IMR-90 (cell line): Measurements from ENCODE around the gene ACP6. TPM values are rescaled to one million over a fixed set of nuclear protein-coding genes. Genes with fewer than 3 reads are reported as not detected.

Experiments used
- ATAC-seq: fragments of 200-7000 bp; cut with Tn5 transposase; 2 replicates; pipeline ENCODE4 v1.9.1; 2020; ENCODE audit warnings: low read depth, mild to moderate bottlenecking, moderate library complexity
- BruUV-seq: library from RNA; stranded (reverse); fragments of 400-500 nt; replicated peaks from 2 replicates; lab custom pipeline; 2021; lab: Mats Ljungman, UMichigan
- CTCF ChIA-PET: fragments of 300-600 bp; formaldehyde crosslinking; extraction: SDS; loops from one replicate; lab custom pipeline; 2021; ENCODE audit warnings: antibody characterized with exemption; lab: Yijun Ruan, JAX
- POLR2A ChIA-PET: fragments of 300-600 bp; sonication (Branson Sonifier 250); formaldehyde crosslinking; loops from one replicate; lab custom pipeline; 2022; ENCODE audit warnings: antibody characterized with exemption; ENCODE audit not compliant: unreplicated experiment; lab: Charles Lee
- DNase-seq: peaks from one replicate; pipeline ENCODE4 v3.0.0; 2013
- H2AFZ ChIP-seq: replicated peaks from 2 replicates; pipeline ENCODE3; 2013; ENCODE audit warnings: low read length, mild to moderate bottlenecking; ENCODE audit not compliant: poor library complexity
- H2AK5ac ChIP-seq: 2 replicates; pipeline ENCODE4 v1.6.1; 2013; ENCODE audit warnings: low read depth, low read length, inconsistent platforms
- H2AK9ac ChIP-seq: replicated peaks from 2 replicates; pipeline ENCODE3; 2013; ENCODE audit warnings: mild to moderate bottlenecking, low read depth, low read length, moderate library complexity; ENCODE audit not compliant: poor library complexity
- H2BK120ac ChIP-seq: 2 replicates; pipeline ENCODE4 v1.6.1; 2013; ENCODE audit warnings: low read depth, low read length, inconsistent platforms
- H2BK15ac ChIP-seq: 3 replicates; pipeline ENCODE4 v1.6.1; 2013; ENCODE audit warnings: low read depth, low read length, inconsistent platforms
- H2BK20ac ChIP-seq: 2 replicates; pipeline ENCODE4 v1.6.1; 2013; ENCODE audit warnings: low read depth, mild to moderate bottlenecking, inconsistent platforms, low read length, moderate library complexity
- H2BK5ac ChIP-seq: 2 replicates; pipeline ENCODE4 v1.6.1; 2013; ENCODE audit warnings: mild to moderate bottlenecking, low read depth, low read length, inconsistent platforms; ENCODE audit not compliant: poor library complexity, severe bottlenecking
- H3K14ac ChIP-seq: replicated peaks from 2 replicates; pipeline ENCODE4 v1.6.1; 2013; ENCODE audit warnings: low read depth, low read length, inconsistent platforms
- H3K18ac ChIP-seq: 2 replicates; pipeline ENCODE4 v1.6.1; 2013; ENCODE audit warnings: low read depth, low read length, control low read depth
- H3K23ac ChIP-seq: 2 replicates; pipeline ENCODE4 v1.6.1; 2013; ENCODE audit warnings: low read depth, low read length, inconsistent platforms
- H3K27ac ChIP-seq: 2 replicates; pipeline ENCODE4 v1.5.1; 2013; ENCODE audit warnings: mild to moderate bottlenecking, control low read depth, low read length; ENCODE audit not compliant: insufficient read depth
- H3K27me3 ChIP-seq: 2 replicates; pipeline ENCODE4 v1.6.1; 2013; ENCODE audit warnings: low read length; ENCODE audit not compliant: control insufficient read depth, insufficient read depth
- H3K36me3 ChIP-seq: 2 replicates; pipeline ENCODE4 v1.6.1; 2013; ENCODE audit warnings: low read length, mixed read lengths; ENCODE audit not compliant: control insufficient read depth, insufficient read depth
- H3K4ac ChIP-seq: 2 replicates; pipeline ENCODE4 v1.6.1; 2013; ENCODE audit warnings: low read depth, low read length, inconsistent platforms
- H3K4me1 ChIP-seq: 2 replicates; pipeline ENCODE4 v1.6.1; 2013; ENCODE audit warnings: low read length, mixed read lengths; ENCODE audit not compliant: control insufficient read depth, insufficient read depth
- H3K4me2 ChIP-seq: 2 replicates; pipeline ENCODE4 v1.6.1; 2013; ENCODE audit warnings: low read depth, mild to moderate bottlenecking, control low read depth, low read length, moderate library complexity
- H3K4me3 ChIP-seq: 2 replicates; pipeline ENCODE4 v1.5.1; 2013; ENCODE audit warnings: low read depth, mild to moderate bottlenecking, control low read depth, low read length, moderate library complexity; ENCODE audit not compliant: insufficient read depth
- H3K56ac ChIP-seq: 2 replicates; pipeline ENCODE4 v1.6.1; 2013; ENCODE audit warnings: low read length, inconsistent platforms; ENCODE audit not compliant: insufficient read depth; ENCODE audit errors: extremely low read depth
- H3K79me1 ChIP-seq, 2 experiments: 2 replicates each; pipeline ENCODE4 v1.6.1; 2013; ENCODE audit warnings: low read length in 2 of 2, inconsistent platforms in 1 of 2, low read depth in 1 of 2
- H3K9ac ChIP-seq: 2 replicates; pipeline ENCODE4 v1.6.1; 2013; ENCODE audit warnings: low read depth, low read length, control low read depth
- H3K9me1 ChIP-seq: 2 replicates; pipeline ENCODE4 v1.6.1; 2013; ENCODE audit warnings: low read length, inconsistent platforms; ENCODE audit not compliant: insufficient read depth
- H3K9me3 ChIP-seq: 2 replicates; pipeline ENCODE4 v1.6.1; 2013; ENCODE audit warnings: low read length; ENCODE audit not compliant: control insufficient read depth, insufficient read depth
- H4K20me1 ChIP-seq: 2 replicates; pipeline ENCODE4 v1.6.1; 2013; ENCODE audit warnings: low read length, inconsistent platforms; ENCODE audit not compliant: insufficient read depth
- H4K5ac ChIP-seq: 2 replicates; pipeline ENCODE4 v1.6.1; 2013; ENCODE audit warnings: mild to moderate bottlenecking, low read depth, low read length, control low read depth
- H4K8ac ChIP-seq, 2 experiments: 2 replicates each; pipeline ENCODE4 v1.6.1; 2013; ENCODE audit warnings: low read depth in 2 of 2, low read length in 2 of 2, control low read depth in 1 of 2, inconsistent platforms in 1 of 2
- H4K91ac ChIP-seq: 2 replicates; pipeline ENCODE4 v1.6.1; 2013; ENCODE audit warnings: low read depth, low read length, inconsistent platforms; ENCODE audit not compliant: insufficient read depth
- BHLHE40 ChIP-seq: fragments of 150-350 bp; IDR thresholded peaks from 2 replicates; pipeline ENCODE4 v1.6.1; 2016; ENCODE audit warnings: mild to moderate bottlenecking, low read depth, low read length
- CEBPB ChIP-seq: IDR thresholded peaks from 2 replicates; pipeline ENCODE4 v1.6.1; 2012; ENCODE audit warnings: low read depth, low read length, improper control_type of control experiment
- CHD1 ChIP-seq: IDR thresholded peaks from 2 replicates; pipeline ENCODE4 v1.6.1; 2012; ENCODE audit warnings: low read depth, low read length, improper control_type of control experiment
- CTCF ChIP-seq: conservative IDR thresholded peaks from 2 replicates; pipeline ENCODE4 v1.5.1; 2012; ENCODE audit warnings: mild to moderate bottlenecking, low read depth, low read length, improper control_type of control experiment
- FOS ChIP-seq: fragments of 150-350 bp; IDR thresholded peaks from 2 replicates; pipeline ENCODE4 v1.6.1; 2016; ENCODE audit warnings: low read depth, low read length
- MAFK ChIP-seq: IDR thresholded peaks from 2 replicates; pipeline ENCODE4 v1.6.1; 2012; ENCODE audit warnings: low read depth, low read length, improper control_type of control experiment
- MAZ ChIP-seq: IDR thresholded peaks from 2 replicates; pipeline ENCODE4 v1.6.1; 2012; ENCODE audit warnings: low read depth, mild to moderate bottlenecking, low read length, improper control_type of control experiment, moderate library complexity, borderline replicate concordance
- MXI1 ChIP-seq: IDR thresholded peaks from 2 replicates; pipeline ENCODE4 v1.6.1; 2012; ENCODE audit warnings: low read depth, mild to moderate bottlenecking, low read length, moderate library complexity, borderline replicate concordance
- POLR2A ChIP-seq: IDR thresholded peaks from 2 replicates; pipeline ENCODE4 v1.6.1; 2012; ENCODE audit warnings: mild to moderate bottlenecking, low read depth, low read length
- RAD21 ChIP-seq: IDR thresholded peaks from 2 replicates; pipeline ENCODE4 v1.6.1; 2012; ENCODE audit warnings: low read length, improper control_type of control experiment
- RCOR1 ChIP-seq: IDR thresholded peaks from 2 replicates; pipeline ENCODE4 v1.6.1; 2012; ENCODE audit warnings: mild to moderate bottlenecking, low read length, improper control_type of control experiment; ENCODE audit not compliant: insufficient replicate concordance
- RFX5 ChIP-seq: IDR thresholded peaks from 2 replicates; pipeline ENCODE4 v1.8.0; 2012; ENCODE audit warnings: low read depth, mild to moderate bottlenecking, low read length, moderate library complexity
- SMC3 ChIP-seq: fragments of 150-350 bp; IDR thresholded peaks from 2 replicates; pipeline ENCODE4 v1.6.1; 2016; ENCODE audit warnings: low read depth, mild to moderate bottlenecking, antibody characterized with exemption, low read length, moderate library complexity
- WGBS, 2 experiments: methylation state at CpG; one replicate each; pipeline versions ENCODE4 v1.1.5 to v1.1.7; 2013; ENCODE audit warnings: missing lambda C conversion rate in 2 of 2; ENCODE audit not compliant: insufficient read length in 1 of 2; ENCODE audit errors: extremely low coverage in 2 of 2; 5-methylcytosine and 5-hydroxymethylcytosine counted together
- dilution Hi-C: fragments of 300-500 bp; cut with HindIII; formaldehyde crosslinking; loops from one replicate; pipeline ENCODE4 v1.14.3; 2018; ENCODE audit warnings: low sequenced_read_pairs; ENCODE audit not compliant: unreplicated experiment
- in situ Hi-C: fragments of 300-500 bp; cut with MboI; formaldehyde crosslinking; loops from 3 replicates; pipeline ENCODE4 v1.14.3; 2019; ENCODE audit warnings: low sequenced_read_pairs, inconsistent platforms, mixed read lengths
- intact Hi-C: fragments of 100-400 bp; cut with micrococcal nuclease; formaldehyde crosslinking; loops from 2 replicates; pipeline ENCODE4 v1.10.0; 2022
- polyA plus RNA-seq, 3 experiments: library from polyadenylated mRNA; depleted of rRNA; stranded (reverse); fragments of >200 nt; gene quantifications; 2 replicates each; pipeline ENCODE4 v1.2.3, GENCODE V29; 2012; ENCODE audit warnings: low replicate concordance in 1 of 3
- total RNA-seq: library from RNA; depleted of rRNA; stranded (reverse); fragments of >200 nt; gene quantifications from 2 replicates; pipeline ENCODE4 v1.2.3, GENCODE V29; 2012
- TF ChIP-seq, protein P1 (sequence below): fragments of 150-350 bp; IDR thresholded peaks from 2 replicates; pipeline ENCODE4 v1.6.1; 2017; ENCODE audit warnings: mild to moderate bottlenecking, antibody characterized with exemption, low read length, low read depth
- TF ChIP-seq, protein P2 (sequence below): fragments of 150-350 bp; IDR thresholded peaks from 2 replicates; pipeline ENCODE4 v1.6.1; 2016; ENCODE audit warnings: low read depth, mild to moderate bottlenecking, low read length, moderate library complexity, borderline replicate concordance

ACP6 gene
- total and polyA plus RNA-seq, 2 of the 4 experiments (the other 2 are of a cell fraction): 2.5 to 8.2 TPM

- no peak overlapping the region for H3K56ac ChIP-seq
- ATAC-seq (no peak), DNase-seq (no peak)
- H3K27me3 ChIP-seq: no peaks in the 10 kb centered on the region; the same call in 1 of the 2 replicates
- no peak overlapping the region for H3K4me3 ChIP-seq
- intact Hi-C loops (no loop called here), in situ Hi-C loops (no loop called here), dilution Hi-C loops (no loop called here)
- no peak overlapping the region for H3K18ac ChIP-seq
- no CpG with 5 or more reads among the region's 6 CpGs for WGBS, 2 experiments
- H3K27ac ChIP-seq: no peak overlapping the region
- no TSS peak for BruUV-seq
- H3K4me1 ChIP-seq: no peaks in the 10 kb centered on the region
- H2AFZ ChIP-seq: peak overlapping the region; percentile 43
- H3K9me3 ChIP-seq: no peaks in the 10 kb centered on the region
- no peak overlapping the region for H4K91ac ChIP-seq
- ChIA-PET CTCF (no interaction called here), POLR2A (no interaction called here)
- no peak overlapping the region for H3K14ac ChIP-seq
- H2BK15ac ChIP-seq: no peak overlapping the region
- no peak overlapping the region for H3K4me2 ChIP-seq
- H3K36me3 ChIP-seq: no peaks in the 10 kb centered on the region
- no peak overlapping the region for H2BK20ac ChIP-seq
- no peak overlapping the region for H2BK120ac ChIP-seq
- H3K79me1 ChIP-seq: no peaks in the 10 kb centered on the region
- TF ChIP-seq SMC3: no peak
- TF ChIP-seq, protein P1, sequence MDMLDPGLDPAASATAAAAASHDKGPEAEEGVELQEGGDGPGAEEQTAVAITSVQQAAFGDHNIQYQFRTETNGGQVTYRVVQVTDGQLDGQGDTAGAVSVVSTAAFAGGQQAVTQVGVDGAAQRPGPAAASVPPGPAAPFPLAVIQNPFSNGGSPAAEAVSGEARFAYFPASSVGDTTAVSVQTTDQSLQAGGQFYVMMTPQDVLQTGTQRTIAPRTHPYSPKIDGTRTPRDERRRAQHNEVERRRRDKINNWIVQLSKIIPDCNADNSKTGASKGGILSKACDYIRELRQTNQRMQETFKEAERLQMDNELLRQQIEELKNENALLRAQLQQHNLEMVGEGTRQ: no peak
- TF ChIP-seq BHLHE40: no peak
- no peak for TF ChIP-seq RFX5
- no peak for TF ChIP-seq MXI1
- TF ChIP-seq, protein P2, sequence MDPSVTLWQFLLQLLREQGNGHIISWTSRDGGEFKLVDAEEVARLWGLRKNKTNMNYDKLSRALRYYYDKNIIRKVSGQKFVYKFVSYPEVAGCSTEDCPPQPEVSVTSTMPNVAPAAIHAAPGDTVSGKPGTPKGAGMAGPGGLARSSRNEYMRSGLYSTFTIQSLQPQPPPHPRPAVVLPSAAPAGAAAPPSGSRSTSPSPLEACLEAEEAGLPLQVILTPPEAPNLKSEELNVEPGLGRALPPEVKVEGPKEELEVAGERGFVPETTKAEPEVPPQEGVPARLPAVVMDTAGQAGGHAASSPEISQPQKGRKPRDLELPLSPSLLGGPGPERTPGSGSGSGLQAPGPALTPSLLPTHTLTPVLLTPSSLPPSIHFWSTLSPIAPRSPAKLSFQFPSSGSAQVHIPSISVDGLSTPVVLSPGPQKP: no peak
- no peak for TF ChIP-seq FOS
- no peak for TF ChIP-seq CEBPB
- no peak for TF ChIP-seq RAD21
- no peak for TF ChIP-seq MAZ
- no peak for TF ChIP-seq RCOR1
- no peak for TF ChIP-seq POLR2A
- TF ChIP-seq CHD1: no peak
- no peak for TF ChIP-seq CTCF
- no peak for TF ChIP-seq MAFK
- no peak overlapping the region for H3K9ac ChIP-seq
- H4K20me1 ChIP-seq: no peaks in the 10 kb centered on the region
- no peak overlapping the region for H3K4ac ChIP-seq
- no peaks in the 10 kb centered on the region for H3K9me1 ChIP-seq
- no peak overlapping the region for H4K5ac ChIP-seq
- H3K23ac ChIP-seq: no peak overlapping the region
- no peak overlapping the region for H2BK5ac ChIP-seq
- H2AK5ac ChIP-seq: no peak overlapping the region
- no peak overlapping the region for H2AK9ac ChIP-seq
- no peak overlapping the region for H4K8ac ChIP-seq
Observed at GRCh38 chr1:147717051-147717705, 46.9 kb upstream of the ACP6 start.
